DOHH2 (cell line): Measurements from ENCODE around the gene JAML.

ENCODE experiments used
- EZH2phosphoT487 ChIP-seq: fragments of 200-600 bp; sonication (generic); IDR thresholded peaks from 2 replicates; pipeline ENCODE4 v1.6.1; 2017; ENCODE audit warnings: borderline replicate concordance, mild to moderate bottlenecking, antibody characterized with exemption, low read length, moderate library complexity, mixed read lengths
- TF ChIP-seq, protein P1 (sequence below): fragments of 200-600 bp; sonication (generic); IDR thresholded peaks from one replicate; pipeline ENCODE4 v1.5.1; 2014; ENCODE audit warnings: antibody characterized with exemption, mild to moderate bottlenecking, low read depth, low read length; ENCODE audit not compliant: poor library complexity, severe bottlenecking

DNA sequence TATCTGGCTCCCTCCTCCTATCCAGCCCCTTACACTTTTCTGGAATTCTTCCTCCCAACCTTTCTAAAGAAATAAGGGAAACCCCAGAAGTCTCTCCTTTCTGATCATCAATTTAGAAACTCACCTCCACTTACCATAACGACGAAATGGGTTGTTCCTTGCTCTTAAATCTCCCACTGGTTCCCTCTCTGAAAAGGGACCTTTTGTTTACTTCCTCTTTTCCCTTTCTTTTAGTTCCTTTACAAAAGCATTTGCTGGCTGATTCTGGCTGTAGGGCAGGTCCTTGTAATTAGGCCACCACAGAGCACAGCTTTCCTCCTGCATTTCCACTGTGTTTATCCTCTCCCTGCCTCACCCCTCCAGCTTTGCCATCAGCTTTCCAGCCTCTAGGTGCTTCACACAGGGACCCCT, 12.0 kb downstream of the JAML start:
- TF ChIP-seq, protein P1, sequence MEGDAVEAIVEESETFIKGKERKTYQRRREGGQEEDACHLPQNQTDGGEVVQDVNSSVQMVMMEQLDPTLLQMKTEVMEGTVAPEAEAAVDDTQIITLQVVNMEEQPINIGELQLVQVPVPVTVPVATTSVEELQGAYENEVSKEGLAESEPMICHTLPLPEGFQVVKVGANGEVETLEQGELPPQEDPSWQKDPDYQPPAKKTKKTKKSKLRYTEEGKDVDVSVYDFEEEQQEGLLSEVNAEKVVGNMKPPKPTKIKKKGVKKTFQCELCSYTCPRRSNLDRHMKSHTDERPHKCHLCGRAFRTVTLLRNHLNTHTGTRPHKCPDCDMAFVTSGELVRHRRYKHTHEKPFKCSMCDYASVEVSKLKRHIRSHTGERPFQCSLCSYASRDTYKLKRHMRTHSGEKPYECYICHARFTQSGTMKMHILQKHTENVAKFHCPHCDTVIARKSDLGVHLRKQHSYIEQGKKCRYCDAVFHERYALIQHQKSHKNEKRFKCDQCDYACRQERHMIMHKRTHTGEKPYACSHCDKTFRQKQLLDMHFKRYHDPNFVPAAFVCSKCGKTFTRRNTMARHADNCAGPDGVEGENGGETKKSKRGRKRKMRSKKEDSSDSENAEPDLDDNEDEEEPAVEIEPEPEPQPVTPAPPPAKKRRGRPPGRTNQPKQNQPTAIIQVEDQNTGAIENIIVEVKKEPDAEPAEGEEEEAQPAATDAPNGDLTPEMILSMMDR = no peak
- TF ChIP-seq EZH2phosphoT487 = no peak
